Sciatic nerve (tissue), 2 donors: ENCODE measurements around the gene KAT7. TPM values are rescaled to one million over a fixed set of nuclear protein-coding genes. Genes with fewer than 3 reads are reported as not detected.
A peak's percentile ranks its signal among the peaks of the same experiment; 100 is the strongest.
"Not testable (repeated sequence)": the region's sequence is repeated elsewhere in the genome, so short reads cannot be mapped to it uniquely, and the experiment has no call there.

Experiments
- ATAC-seq: fragments of 200-7000 bp; cut with Tn5 transposase; one replicate; pipeline ENCODE4 v1.9.1; 2020; ENCODE audit warnings: mild to moderate bottlenecking, moderate library complexity
- DNase-seq: peaks from one replicate; pipeline ENCODE4 v3.0.0-alpha.2; 2020; ENCODE audit warnings: low spot score
- intact Hi-C: fragments of 100-400 bp; cut with DNase I; formaldehyde crosslinking; loops from one replicate; pipeline ENCODE4 v1.14.2; 2022
- total RNA-seq: library from RNA; stranded (reverse); fragmentation: NEBNext Ultra II Directional; extraction: Animal tissue kit (Norgen Biotek cat#: 25700); gene quantifications from one replicate; pipeline ENCODE4 v1.2.1, GENCODE V29; 2021
- donor health status: DM: no; HTN: no; CAD: no.
- donor health status: DM: no; HTN: no; CAD: no.

KAT7 gene
- total RNA-seq, 1 donor from 2014 or later, result 66.2 TPM

- DNase-seq, ATAC-seq, intact Hi-C loops: not testable (repeated sequence)
These were observed 29.9 kb upstream of the KAT7 start for GRCh38 chr17:49758464-49759010.

DNA sequence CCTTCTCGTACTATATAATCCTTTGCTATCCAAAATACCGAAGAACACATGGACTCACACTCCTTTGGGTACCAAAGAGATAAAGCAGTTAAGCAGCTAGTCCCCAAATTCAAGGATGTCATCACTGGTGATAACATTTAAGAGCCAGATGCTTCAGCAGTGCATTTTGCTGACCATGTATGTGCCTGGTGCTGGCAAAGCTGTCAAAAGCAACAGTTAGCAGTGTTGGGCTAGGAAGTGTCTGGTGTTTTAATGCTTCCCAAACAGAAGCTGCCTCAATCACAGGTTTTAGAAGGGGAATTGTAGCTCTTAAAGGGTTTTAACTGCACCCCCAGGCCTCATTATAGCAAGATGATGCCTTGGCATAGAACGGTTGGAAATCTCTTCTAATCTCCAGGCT lies 29.3 kb upstream of the KAT7 start:
- no peak for DNase-seq
- intact Hi-C loops, result no loop called here
- no peak for ATAC-seq

DNA sequence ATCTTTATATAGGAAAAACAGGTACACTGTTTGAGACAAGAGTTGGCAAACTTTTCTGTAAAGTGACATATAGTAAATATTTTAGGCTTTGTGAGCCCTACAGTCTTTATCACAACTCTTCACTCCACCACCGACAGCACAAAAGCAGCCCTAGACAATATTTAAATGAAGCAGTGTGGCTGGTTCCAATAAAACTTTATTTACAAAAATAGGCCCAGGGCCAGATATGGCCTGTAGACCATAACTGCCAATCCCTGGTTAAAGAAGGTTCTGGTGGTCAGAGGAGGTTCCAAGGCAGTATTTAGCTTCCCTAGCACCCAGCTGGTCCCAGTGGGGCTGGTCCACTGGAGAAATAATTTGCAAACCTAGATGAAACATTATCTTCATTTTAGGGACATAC lies 28.2 kb upstream of the KAT7 start:
- ATAC-seq, result no peak
- intact Hi-C loops, result no loop called here
- DNase-seq, result no peak

DNA sequence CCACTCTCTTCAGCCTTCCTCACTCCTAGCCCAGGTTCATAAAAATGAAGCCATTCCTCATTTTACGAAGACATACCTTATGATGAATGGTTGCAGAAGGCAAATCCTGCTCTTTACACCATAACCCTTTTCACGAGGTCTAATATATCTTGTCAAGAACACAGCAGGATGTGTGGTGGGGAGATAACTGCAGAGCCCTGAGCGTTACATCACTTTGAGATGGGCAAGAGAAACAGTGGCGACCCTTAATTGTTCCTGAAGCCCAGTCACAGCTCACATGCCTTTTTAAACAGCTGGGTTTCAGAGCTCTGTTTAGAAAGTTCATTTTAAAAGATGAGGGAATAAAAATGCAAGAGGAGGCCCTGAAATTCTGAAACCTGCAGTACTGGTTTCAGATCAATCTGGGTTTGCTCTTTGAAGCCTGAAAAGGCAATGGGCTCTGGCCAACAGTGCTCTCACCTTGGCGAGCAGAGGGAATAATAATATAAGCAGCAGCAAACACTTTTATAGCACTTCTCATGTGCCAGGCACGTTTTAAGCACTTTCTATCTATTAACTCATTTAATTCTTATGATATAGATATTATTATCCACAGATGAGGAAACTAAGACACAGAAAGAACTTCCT lies 27.4 kb upstream of the KAT7 start:
- no peak for DNase-seq
- intact Hi-C loops, result no loop called here
- no peak for ATAC-seq

DNA sequence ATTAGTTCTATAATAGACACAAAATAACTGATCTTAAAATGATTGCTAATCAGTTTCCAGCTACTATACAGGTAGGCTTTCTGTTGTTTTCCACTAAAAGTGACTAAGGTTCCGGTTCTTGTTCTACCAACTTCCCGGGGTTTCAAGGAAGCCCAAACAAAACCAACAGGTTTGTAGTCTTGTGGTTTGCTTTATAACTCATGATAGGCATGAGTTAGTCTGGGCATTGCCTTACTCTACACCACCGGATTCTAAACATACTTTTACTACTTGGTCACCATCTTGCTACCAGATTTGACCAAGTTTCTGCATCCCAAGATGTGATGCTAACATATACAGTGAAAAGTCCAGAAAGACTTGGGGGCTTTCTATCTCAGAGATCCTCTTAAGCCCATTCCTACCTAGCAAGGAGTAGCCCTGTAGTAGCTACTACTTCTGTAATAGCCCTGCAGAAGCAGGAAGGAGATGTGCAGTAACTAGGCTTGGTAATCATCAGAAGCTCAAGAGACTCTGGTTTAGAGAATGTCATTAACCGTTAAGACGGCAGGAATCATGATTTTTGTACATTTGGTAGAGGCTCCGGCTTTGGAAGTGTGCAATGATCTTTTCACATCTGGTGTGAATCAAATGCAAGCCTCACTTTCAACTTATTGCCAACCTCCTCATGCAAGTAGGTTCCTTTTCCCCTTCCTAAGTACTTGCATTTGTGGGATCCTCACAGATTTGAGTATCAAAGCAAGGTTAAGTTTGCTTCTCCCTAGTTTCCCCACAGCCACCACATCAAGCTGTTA lies 26.1 kb upstream of the KAT7 start:
- ATAC-seq, result no peak
- DNase-seq, result no peak
- intact Hi-C loops, result no loop called here

DNA sequence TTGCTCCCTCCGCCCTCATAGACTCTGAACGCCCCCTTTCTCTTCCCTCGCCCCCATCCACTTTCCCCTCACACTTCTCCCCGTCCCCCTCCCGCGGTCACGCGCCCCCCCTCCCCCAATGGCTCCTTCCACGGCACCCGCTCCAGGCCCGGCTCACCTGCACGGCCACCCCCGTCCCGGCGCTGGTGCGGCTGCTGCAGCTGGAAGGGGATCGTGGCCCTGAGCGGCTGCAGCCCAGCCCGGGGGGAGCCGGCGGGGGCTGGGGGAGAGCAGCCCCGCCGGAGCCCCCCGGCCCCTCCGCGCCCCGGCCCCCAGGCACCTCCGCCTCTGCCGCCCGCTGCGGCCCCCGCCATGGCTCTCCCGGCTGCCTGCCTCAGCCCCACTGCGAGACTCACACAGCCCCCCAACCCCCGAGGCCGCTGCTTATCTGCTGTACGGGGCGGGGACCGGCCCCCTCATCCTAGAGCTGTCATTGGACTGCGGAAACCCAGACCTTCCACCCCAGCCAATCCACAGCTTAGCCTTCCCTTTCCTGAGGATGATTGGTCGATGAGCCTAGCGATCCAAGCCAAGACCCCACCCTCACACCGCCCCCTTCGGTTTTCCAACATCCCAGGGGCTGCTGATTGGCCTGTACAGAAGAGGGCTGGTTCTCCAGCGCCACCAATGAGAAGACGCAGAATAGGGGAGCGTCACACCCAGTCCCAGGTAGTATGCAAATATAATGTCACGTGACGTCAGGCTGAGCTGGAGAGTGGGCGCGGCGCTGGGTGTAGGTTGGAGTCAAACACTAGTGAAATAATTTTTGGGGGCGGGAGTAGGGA lies 24.5 kb upstream of the KAT7 start, which contains the start of gene FAM117A:
FAM117A (minus strand) TSS at position 397 of the 824 bp plus-strand sequence; CDS start at position 353, 44 bp downstream.
- DNase-seq, result peak; percentile 95

GRCh38 chr17:49764559-49765180 lies 23.8 kb upstream of the KAT7 start:
- intact Hi-C loops, result no loop called here
- DNase-seq, result no peak
- ATAC-seq, result no peak

More for the DNA sequence above, 24.5 kb upstream of the KAT7 start, which contains the start of gene FAM117A:
- intact Hi-C loops, result no loop called here
- peak; percentile 99 for ATAC-seq

GRCh38 chr17:49766918-49767530 lies 21.5 kb upstream of the KAT7 start:
- intact Hi-C loops, result no loop called here
- ATAC-seq, result no peak
- no peak for DNase-seq

GRCh38 chr17:49775546-49776260 lies 12.8 kb upstream of the KAT7 start:
- no peak for DNase-seq
- intact Hi-C loops, result loop anchor here (5.0 kb wide), 1 partner anchor 68 kb away; the partner anchor contains the start of gene SLC35B1
- peak; percentile 55 for ATAC-seq

DNA sequence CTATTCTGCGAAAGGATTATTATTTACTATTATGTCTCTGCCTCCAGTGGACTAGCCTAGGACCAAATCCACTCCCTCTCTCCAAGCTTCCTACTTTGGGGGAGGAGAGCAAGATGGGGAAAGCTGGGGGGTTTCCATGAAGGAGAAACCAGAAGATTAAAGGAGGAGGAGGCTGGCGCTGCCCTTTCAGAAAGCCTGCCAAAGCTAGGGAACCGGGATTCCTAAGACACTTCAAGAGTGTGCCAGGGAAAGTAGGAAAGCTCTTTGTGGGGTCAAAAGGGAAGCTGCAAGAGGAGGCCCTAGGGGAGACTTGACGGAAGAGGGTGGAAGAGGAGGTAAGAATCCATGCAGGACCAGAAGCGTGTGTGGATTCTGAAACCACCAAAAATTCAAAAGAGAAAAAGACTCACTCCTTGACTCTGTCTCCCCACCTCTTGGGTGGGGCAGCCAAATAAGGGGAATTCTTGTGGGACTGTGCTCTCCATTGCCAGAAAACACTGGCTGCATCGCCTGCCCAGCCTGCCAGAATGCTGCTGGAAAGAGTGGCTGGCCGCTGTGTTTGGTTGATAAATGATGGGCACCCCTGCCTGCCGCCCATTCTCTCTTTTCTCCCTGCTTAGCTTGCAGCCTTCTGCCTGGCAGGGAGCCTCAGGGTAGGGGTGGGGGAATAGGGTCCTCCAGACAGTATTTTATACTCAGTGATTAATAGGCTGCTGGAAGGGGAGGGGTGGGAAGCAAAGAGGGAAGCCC lies 11.8 kb upstream of the KAT7 start:
- ATAC-seq (peak; percentile 60), DNase-seq (no peak)
- intact Hi-C loops, result loop anchor here (5.0 kb wide), 1 partner anchor 69 kb away; the partner anchor contains the start of gene SLC35B1

DNA sequence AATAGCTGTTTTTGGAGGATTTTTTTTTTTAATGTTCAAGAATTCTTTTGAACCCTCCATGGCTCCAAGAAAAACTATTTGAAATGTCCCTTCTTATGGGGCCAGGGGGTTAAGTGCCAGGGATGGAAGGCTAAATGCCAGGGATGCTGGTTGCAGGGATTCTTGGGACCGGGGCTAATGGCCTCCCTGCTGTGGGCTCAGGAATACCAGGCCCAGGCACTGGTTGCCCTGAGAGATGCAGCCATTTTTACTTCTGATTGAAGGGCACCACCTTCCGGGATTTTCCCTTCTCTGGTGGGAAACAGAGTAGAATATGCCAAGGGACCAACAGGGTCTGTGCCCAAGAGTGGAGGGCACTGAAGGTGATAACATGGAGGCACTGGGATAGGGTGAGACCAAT lies 10.9 kb upstream of the KAT7 start:
- DNase-seq, result no peak
- intact Hi-C loops, result loop anchor here (5.0 kb wide), 1 partner anchor 70 kb away; the partner anchor contains the start of gene SLC35B1
- no peak for ATAC-seq

GRCh38 chr17:49779156-49779738 lies 9.2 kb upstream of the KAT7 start:
- intact Hi-C loops, result loop anchor here (5.0 kb wide), 1 partner anchor 72 kb away; the partner anchor contains the start of gene SLC35B1
- ATAC-seq, result no peak
- no peak for DNase-seq

DNA sequence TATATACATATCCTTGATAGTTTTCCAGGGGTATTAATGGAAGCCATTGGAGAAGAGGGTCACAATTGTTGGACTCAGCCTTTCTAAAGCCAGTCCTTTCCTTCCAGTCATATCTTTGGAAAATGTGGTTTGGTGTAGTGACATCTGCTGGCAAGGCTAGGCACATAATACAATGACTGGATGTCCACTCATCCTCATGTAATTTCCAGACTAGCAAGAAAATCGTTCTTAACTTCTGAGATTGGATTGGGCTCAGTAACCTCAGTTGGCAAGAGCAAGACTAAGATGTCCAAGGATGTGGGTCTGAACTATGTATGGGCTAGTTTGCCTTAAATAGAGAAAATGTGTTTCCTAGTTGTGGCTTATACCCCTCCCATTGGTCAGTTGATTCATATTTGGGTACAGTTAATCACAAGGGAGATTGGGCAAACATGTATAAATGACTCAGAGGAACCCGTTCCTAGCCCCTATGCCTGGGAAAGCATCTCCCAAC lies 8.7 kb upstream of the KAT7 start:
- ATAC-seq (peak; percentile 70), DNase-seq (no peak)
- intact Hi-C loops, result loop anchor here (5.0 kb wide), 1 partner anchor 72 kb away; the partner anchor contains the start of gene SLC35B1

DNA sequence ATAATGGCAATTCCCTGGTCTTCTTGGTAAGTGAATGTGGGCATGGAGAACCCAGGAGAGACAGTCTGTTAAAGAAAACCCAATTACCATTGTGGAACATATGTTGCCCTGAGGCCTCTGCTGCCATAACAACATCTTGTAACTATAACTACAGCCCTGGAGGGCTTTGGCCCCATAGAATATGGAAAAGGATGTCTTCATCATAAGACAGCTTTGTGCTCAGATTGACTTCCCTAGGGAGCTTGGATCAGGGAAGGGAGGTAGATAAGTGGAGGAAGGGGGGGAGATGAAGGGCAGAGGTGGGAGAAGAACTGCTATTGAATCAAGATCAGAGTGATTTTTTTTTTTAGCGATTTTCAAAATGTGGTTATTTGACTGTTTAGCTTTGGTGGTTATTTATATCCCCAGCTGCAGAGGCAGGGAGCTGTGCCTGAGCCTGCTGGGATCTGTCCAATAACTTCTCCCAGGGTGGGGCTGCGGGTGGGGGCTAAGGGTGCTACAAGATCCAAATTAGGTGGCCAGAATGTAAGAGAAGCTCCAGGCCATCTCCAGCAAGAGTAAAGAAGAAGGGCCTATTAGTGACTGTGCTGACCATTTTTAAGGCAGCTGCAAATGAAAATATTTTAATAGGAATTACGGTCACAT lies 5.3 kb upstream of the KAT7 start:
- DNase-seq, result no peak
- intact Hi-C loops, result no loop called here
- no peak for ATAC-seq

DNA sequence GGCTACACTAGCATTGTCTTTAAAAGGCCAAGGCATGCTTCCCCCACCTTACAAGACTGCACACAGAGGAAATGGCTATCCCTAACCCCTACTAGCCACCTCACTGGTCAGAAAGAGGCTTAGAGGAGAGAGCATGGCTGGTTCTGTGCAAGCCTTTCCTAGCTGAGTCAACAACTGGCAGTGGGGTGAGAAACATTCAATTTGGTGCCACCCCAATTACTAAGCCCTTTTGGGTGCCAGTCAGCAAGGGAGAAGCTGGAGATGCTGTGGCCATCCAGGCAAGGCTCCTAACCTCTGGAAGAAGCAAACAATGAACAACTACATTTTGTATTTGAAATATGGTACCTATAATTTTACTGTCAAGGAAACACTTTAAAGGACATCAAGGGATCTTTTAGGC lies 4.7 kb upstream of the KAT7 start:
- ATAC-seq (no peak), DNase-seq (no peak)
- intact Hi-C loops, result no loop called here

- DNase-seq, result no peak
- ATAC-seq, result no peak
- intact Hi-C loops, result no loop called here
These were observed 3.8 kb upstream of the KAT7 start for GRCh38 chr17:49784636-49785035.
